ENCODE measurements around the gene SCT.
"Not testable (repeated sequence)": the region's sequence is repeated elsewhere in the genome, so short reads cannot be mapped to it uniquely, and the experiment has no call there.

Gene SCT

GRCh38 chr11:650482-650881 lies 23.5 kb upstream of the SCT start:
- no peak overlapping the region for H2BK120ac ChIP-seq (ENCODE audit: insufficient read depth, low read length, poor library complexity)
- H3K9me3 ChIP-seq (ENCODE audit: insufficient read depth, low read depth, low read length) = peaks cover 3% of the 10 kb centered on the region
- H3K4ac ChIP-seq (ENCODE audit: low read depth, low read length) = no peak overlapping the region
- H3K23ac ChIP-seq (ENCODE audit: low read length) = no peak overlapping the region
- no peaks in the 10 kb centered on the region for H3K79me2 ChIP-seq (ENCODE audit: control insufficient read depth, insufficient read depth, low read length, poor library complexity)
- WGBS (ENCODE audit: extremely low coverage, insufficient coverage, insufficient read length) = no CpG with 5 or more reads among the region's 10 CpGs
- no peak overlapping the region for H3K4me2 ChIP-seq (ENCODE audit: low read length)
- DNase-seq = no peak
- H4K12ac ChIP-seq (ENCODE audit: low read depth, low read length) = no peak overlapping the region
- no peak overlapping the region for H2AK5ac ChIP-seq (ENCODE audit: low read length)
- no peak overlapping the region for H2BK5ac ChIP-seq (ENCODE audit: low read depth, low read length, poor library complexity)
- no peak overlapping the region for H3K9ac ChIP-seq (ENCODE audit: low read length)
- H3K27me3 ChIP-seq (ENCODE audit: insufficient read depth, low read length) = no peaks in the 10 kb centered on the region
- H3K79me1 ChIP-seq (ENCODE audit: low read length) = no peaks in the 10 kb centered on the region
- no peak overlapping the region for H3K18ac ChIP-seq (ENCODE audit: low read length)
- H2AFZ ChIP-seq (ENCODE audit: insufficient read depth, low read length, poor library complexity) = no peak overlapping the region
- no peak overlapping the region for H2BK12ac ChIP-seq (ENCODE audit: low read length)
- H3K4me3 ChIP-seq (ENCODE audit: low read depth, low read length) = no peak overlapping the region
- H3K27ac ChIP-seq (ENCODE audit: low read depth, low read length) = no peak overlapping the region
- H4K91ac ChIP-seq (ENCODE audit: low read depth, low read length) = no peak overlapping the region
- H4K8ac ChIP-seq (ENCODE audit: low read depth, low read length) = no peak overlapping the region
- H3K14ac ChIP-seq (ENCODE audit: low read length) = no peak overlapping the region
- no peaks in the 10 kb centered on the region for H3K4me1 ChIP-seq (ENCODE audit: control insufficient read depth in 1 of 2, insufficient read depth in 2 of 2, low read length in 2 of 2)
- H3K36me3 ChIP-seq (ENCODE audit: control insufficient read depth in 1 of 2, insufficient read depth in 2 of 2, low read length in 2 of 2) = peaks cover 26 to 30% of the 10 kb centered on the region in 2 experiments

- not testable (repeated sequence) for H4K8ac ChIP-seq (ENCODE audit: low read depth, low read length); H3K4me2 ChIP-seq (ENCODE audit: low read length); H3K18ac ChIP-seq (ENCODE audit: low read length); H2BK5ac ChIP-seq (ENCODE audit: low read depth, low read length, poor library complexity); H3K27me3 ChIP-seq (ENCODE audit: insufficient read depth, low read length); H3K4me1 ChIP-seq (ENCODE audit: control insufficient read depth in 1 of 2, insufficient read depth in 2 of 2, low read length in 2 of 2); H3K27ac ChIP-seq (ENCODE audit: low read depth, low read length); H2BK12ac ChIP-seq (ENCODE audit: low read length); H3K79me2 ChIP-seq (ENCODE audit: control insufficient read depth, insufficient read depth, low read length, poor library complexity); H4K12ac ChIP-seq (ENCODE audit: low read depth, low read length); H3K9ac ChIP-seq (ENCODE audit: low read length); H3K9me3 ChIP-seq (ENCODE audit: insufficient read depth, low read depth, low read length); H3K14ac ChIP-seq (ENCODE audit: low read length); DNase-seq; H3K4ac ChIP-seq (ENCODE audit: low read depth, low read length); H4K91ac ChIP-seq (ENCODE audit: low read depth, low read length); H2AFZ ChIP-seq (ENCODE audit: insufficient read depth, low read length, poor library complexity); H3K79me1 ChIP-seq (ENCODE audit: low read length); H3K23ac ChIP-seq (ENCODE audit: low read length); H2BK120ac ChIP-seq (ENCODE audit: insufficient read depth, low read length, poor library complexity); H3K4me3 ChIP-seq (ENCODE audit: low read depth, low read length); H2AK5ac ChIP-seq (ENCODE audit: low read length)
- peaks cover 30 to 33% of the 10 kb centered on the region in 2 experiments for H3K36me3 ChIP-seq (ENCODE audit: control insufficient read depth in 1 of 2, insufficient read depth in 2 of 2, low read length in 2 of 2)
- WGBS (ENCODE audit: extremely low coverage, insufficient coverage, insufficient read length) = no CpG with 5 or more reads among the region's 14 CpGs
Observed at GRCh38 chr11:647672-648158, 20.7 kb upstream of the SCT start.

- H3K4me3 ChIP-seq (ENCODE audit: low read depth, low read length) = no peak overlapping the region
- H4K8ac ChIP-seq (ENCODE audit: low read depth, low read length) = no peak overlapping the region
- no peaks in the 10 kb centered on the region for H3K27me3 ChIP-seq (ENCODE audit: insufficient read depth, low read length)
- no peak overlapping the region for H4K91ac ChIP-seq (ENCODE audit: low read depth, low read length)
- no peak overlapping the region for H3K9ac ChIP-seq (ENCODE audit: low read length)
- DNase-seq = no peak
- no peak overlapping the region for H3K4ac ChIP-seq (ENCODE audit: low read depth, low read length)
- no peak overlapping the region for H2BK5ac ChIP-seq (ENCODE audit: low read depth, low read length, poor library complexity)
- peaks cover 33 to 36% of the 10 kb centered on the region in 2 experiments for H3K36me3 ChIP-seq (ENCODE audit: control insufficient read depth in 1 of 2, insufficient read depth in 2 of 2, low read length in 2 of 2)
- H3K14ac ChIP-seq (ENCODE audit: low read length) = no peak overlapping the region
- no peak overlapping the region for H2BK12ac ChIP-seq (ENCODE audit: low read length)
- no peak overlapping the region for H3K27ac ChIP-seq (ENCODE audit: low read depth, low read length)
- H3K9me3 ChIP-seq (ENCODE audit: insufficient read depth, low read depth, low read length) = peaks cover 4% of the 10 kb centered on the region
- no peak overlapping the region for H3K18ac ChIP-seq (ENCODE audit: low read length)
- H4K12ac ChIP-seq (ENCODE audit: low read depth, low read length) = no peak overlapping the region
- no peaks in the 10 kb centered on the region for H3K79me2 ChIP-seq (ENCODE audit: control insufficient read depth, insufficient read depth, low read length, poor library complexity)
- WGBS (ENCODE audit: extremely low coverage, insufficient coverage, insufficient read length) = no CpG with 5 or more reads among the region's 14 CpGs
- no peaks in the 10 kb centered on the region for H3K4me1 ChIP-seq (ENCODE audit: control insufficient read depth in 1 of 2, insufficient read depth in 2 of 2, low read length in 2 of 2)
- no peak overlapping the region for H2AK5ac ChIP-seq (ENCODE audit: low read length)
- H2AFZ ChIP-seq (ENCODE audit: insufficient read depth, low read length, poor library complexity) = no peak overlapping the region
- H3K23ac ChIP-seq (ENCODE audit: low read length) = no peak overlapping the region
- H3K4me2 ChIP-seq (ENCODE audit: low read length) = no peak overlapping the region
- no peak overlapping the region for H2BK120ac ChIP-seq (ENCODE audit: insufficient read depth, low read length, poor library complexity)
- no peaks in the 10 kb centered on the region for H3K79me1 ChIP-seq (ENCODE audit: low read length)
Observed at GRCh38 chr11:646214-646613, 19.2 kb upstream of the SCT start.

GRCh38 chr11:645536-645935 lies 18.6 kb upstream of the SCT start:
- no peak overlapping the region for H2BK5ac ChIP-seq (ENCODE audit: low read depth, low read length, poor library complexity)
- no peak overlapping the region for H3K23ac ChIP-seq (ENCODE audit: low read length)
- H2AK5ac ChIP-seq (ENCODE audit: low read length) = no peak overlapping the region
- no peaks in the 10 kb centered on the region for H3K79me2 ChIP-seq (ENCODE audit: control insufficient read depth, insufficient read depth, low read length, poor library complexity)
- no peak overlapping the region for H4K8ac ChIP-seq (ENCODE audit: low read depth, low read length)
- H3K4me1 ChIP-seq (ENCODE audit: control insufficient read depth in 1 of 2, insufficient read depth in 2 of 2, low read length in 2 of 2) = no peaks in the 10 kb centered on the region
- no peak overlapping the region for H2BK12ac ChIP-seq (ENCODE audit: low read length)
- H4K91ac ChIP-seq (ENCODE audit: low read depth, low read length) = no peak overlapping the region
- H3K14ac ChIP-seq (ENCODE audit: low read length) = no peak overlapping the region
- no peak overlapping the region for H2BK120ac ChIP-seq (ENCODE audit: insufficient read depth, low read length, poor library complexity)
- no peaks in the 10 kb centered on the region for H3K79me1 ChIP-seq (ENCODE audit: low read length)
- no peak overlapping the region for H4K12ac ChIP-seq (ENCODE audit: low read depth, low read length)
- WGBS (ENCODE audit: extremely low coverage, insufficient coverage, insufficient read length) = no CpG with 5 or more reads among the region's 16 CpGs
- H3K9ac ChIP-seq (ENCODE audit: low read length) = no peak overlapping the region
- H3K36me3 ChIP-seq (ENCODE audit: control insufficient read depth in 1 of 2, insufficient read depth in 2 of 2, low read length in 2 of 2) = peaks cover 31 to 35% of the 10 kb centered on the region in 2 experiments
- no peak overlapping the region for H3K18ac ChIP-seq (ENCODE audit: low read length)
- H3K4me2 ChIP-seq (ENCODE audit: low read length) = no peak overlapping the region
- no peak overlapping the region for H3K4ac ChIP-seq (ENCODE audit: low read depth, low read length)
- peaks cover 4% of the 10 kb centered on the region for H3K9me3 ChIP-seq (ENCODE audit: insufficient read depth, low read depth, low read length)
- H2AFZ ChIP-seq (ENCODE audit: insufficient read depth, low read length, poor library complexity) = no peak overlapping the region
- DNase-seq = no peak
- H3K4me3 ChIP-seq (ENCODE audit: low read depth, low read length) = no peak overlapping the region
- no peaks in the 10 kb centered on the region for H3K27me3 ChIP-seq (ENCODE audit: insufficient read depth, low read length)
- H3K27ac ChIP-seq (ENCODE audit: low read depth, low read length) = no peak overlapping the region
